ENCODE measurements around the gene CYP46A1. TPM values are rescaled to one million over a fixed set of nuclear protein-coding genes. Genes with fewer than 3 reads are reported as not detected.

The CYP46A1 gene
- total and polyA plus RNA-seq, 10 donors = 0.11 to 0.85 (median 0.32) TPM

DNA sequence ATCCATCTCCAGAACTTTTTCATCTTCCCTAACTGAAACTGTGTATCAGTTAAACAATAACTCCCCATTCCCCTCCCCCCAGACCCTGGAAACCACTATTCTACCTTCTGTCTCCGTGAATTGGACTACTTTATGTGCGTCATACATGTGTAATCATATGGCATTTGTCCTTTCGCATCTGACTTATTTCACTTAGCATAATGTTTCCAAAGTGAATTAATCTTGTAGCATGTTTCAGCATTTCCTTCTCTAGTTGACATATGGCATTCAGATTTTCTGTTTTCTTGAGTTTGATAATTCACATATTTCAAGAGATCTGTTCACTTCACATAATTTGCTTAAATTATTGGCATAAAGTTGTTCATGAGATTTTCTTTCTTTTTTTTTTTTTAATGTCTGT lies 9.8 kb downstream of the CYP46A1 start:
- intact Hi-C loops (cut with DNase I; ENCODE audit: low total_unique reads) = no loop called here
- WGBS, 5 donors = 74 to 97% (median 80%) methylated on average over 3 of the region's 3 CpGs
- TF ChIP-seq CTCF (IDR thresholded peaks at IDR 0.05 in 8 of 11, conservative IDR thresholded peaks at IDR 0.05 in 3 of 11) = no peak
- TF ChIP-seq POLR2AphosphoS5 (IDR thresholded peaks at IDR 0.05) = no peak
- TF ChIP-seq POLR2A (IDR thresholded peaks at IDR 0.05) = no peak
- Histone ChIP-seq H3K27ac (no peak overlapping the region), H3K27me3 (replicated peaks in 1 of 7) (peaks cover 0 to 34% (median 3%) of the 10 kb centered on the region in 7 donors), H3K4me3 (no peak overlapping the region), H3K4me1 (peaks cover 0 to 8% (median 2%) of the 10 kb centered on the region in 6 donors), H3K9me3 (no peaks in the 10 kb centered on the region), H3K36me3 (no peaks in the 10 kb centered on the region)
- no peak for DNase-seq

GRCh38 chr14:99696929-99697328 lies 12.8 kb downstream of the CYP46A1 start:
- peaks cover 0 to 9% (median 2%) of the 10 kb centered on the region in 6 donors for H3K4me1 ChIP-seq
- H3K27ac ChIP-seq = no peak overlapping the region
- intact Hi-C loops (cut with DNase I; ENCODE audit: low total_unique reads) = no loop called here
- 83 to 93% (median 90%) methylated on average over 4 of the region's 4 CpGs for WGBS, 5 donors
- H3K36me3 ChIP-seq = no peaks in the 10 kb centered on the region
- DNase-seq = no peak
- peaks cover 0 to 6% (median 0%) of the 10 kb centered on the region in 7 donors for H3K27me3 ChIP-seq (replicated peaks in 1 of 7)
- H3K4me3 ChIP-seq = no peak overlapping the region
- no peak for TF ChIP-seq POLR2AphosphoS5 (IDR thresholded peaks at IDR 0.05)
- TF ChIP-seq POLR2A (IDR thresholded peaks at IDR 0.05) = no peak
- TF ChIP-seq CTCF (IDR thresholded peaks at IDR 0.05 in 8 of 11, conservative IDR thresholded peaks at IDR 0.05 in 3 of 11) = no peak
- H3K9me3 ChIP-seq = peaks cover 0 to 3% (median 1%) of the 10 kb centered on the region in 8 donors

DNA sequence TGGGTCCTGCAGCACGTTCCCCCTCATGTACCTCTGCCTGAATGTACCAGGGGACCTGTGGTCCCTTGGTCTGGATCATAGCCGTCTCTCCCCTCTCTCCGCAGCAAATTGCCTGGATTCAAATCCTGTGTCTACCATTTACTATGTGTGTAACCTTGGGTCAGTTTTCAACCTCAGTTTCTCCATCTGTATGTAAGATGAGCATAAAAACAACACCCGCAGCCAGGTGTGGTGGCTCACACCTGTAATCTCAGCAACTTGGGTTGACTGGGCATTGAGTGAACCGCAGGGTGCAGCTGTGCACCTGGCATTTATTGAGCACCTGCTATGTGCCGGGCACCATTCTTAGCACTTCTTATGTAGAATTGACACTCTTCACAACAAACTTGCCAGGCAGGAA lies 14.1 kb downstream of the CYP46A1 start:
- Histone ChIP-seq H3K4me1 (peaks cover 0 to 9% (median 2%) of the 10 kb centered on the region in 6 donors), H3K36me3 (no peaks in the 10 kb centered on the region), H3K27ac (no peak overlapping the region), H3K4me3 (no peak overlapping the region), H3K27me3 (replicated peaks in 1 of 7) (no peaks in the 10 kb centered on the region), H3K9me3 (peaks cover under 1 to 16% (median 14%) of the 10 kb centered on the region in 8 donors)
- no peak for TF ChIP-seq POLR2AphosphoS5 (IDR thresholded peaks at IDR 0.05)
- TF ChIP-seq POLR2A (IDR thresholded peaks at IDR 0.05) = no peak
- no peak for TF ChIP-seq CTCF (IDR thresholded peaks at IDR 0.05 in 8 of 11, conservative IDR thresholded peaks at IDR 0.05 in 3 of 11)
- 77 to 93% (median 81%) methylated on average over 6 of the region's 6 CpGs for WGBS, 5 donors
- intact Hi-C loops (cut with DNase I; ENCODE audit: low total_unique reads) = no loop called here
- DNase-seq = no peak

DNA sequence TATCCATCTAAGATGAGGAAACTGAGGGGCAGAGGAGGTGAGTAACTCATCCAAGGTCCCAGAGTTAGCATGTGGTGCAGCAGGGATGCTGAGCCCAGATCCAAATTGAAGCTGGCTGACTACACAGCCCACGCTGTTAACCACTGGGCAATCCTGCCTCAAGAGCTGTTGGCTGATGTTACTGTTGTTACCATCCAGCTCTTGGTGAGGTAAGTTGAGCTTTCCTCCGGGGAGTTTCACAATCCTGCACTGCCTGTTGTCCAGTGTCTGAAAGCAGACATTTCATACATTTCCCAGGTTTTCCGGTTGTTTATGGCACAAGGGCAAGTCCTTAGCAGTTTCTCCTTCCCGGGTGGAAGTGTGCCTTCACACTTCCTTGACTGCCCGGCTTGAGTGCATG lies 14.5 kb downstream of the CYP46A1 start:
- no peaks in the 10 kb centered on the region for H3K36me3 ChIP-seq
- intact Hi-C loops (cut with DNase I; ENCODE audit: low total_unique reads) = no loop called here
- no peaks in the 10 kb centered on the region for H3K27me3 ChIP-seq (replicated peaks in 1 of 7)
- no peak overlapping the region for H3K27ac ChIP-seq
- no peak for TF ChIP-seq POLR2AphosphoS5 (IDR thresholded peaks at IDR 0.05)
- TF ChIP-seq CTCF (IDR thresholded peaks at IDR 0.05 in 8 of 11, conservative IDR thresholded peaks at IDR 0.05 in 3 of 11) = no peak
- TF ChIP-seq POLR2A (IDR thresholded peaks at IDR 0.05) = no peak
- no peak for DNase-seq
- H3K9me3 ChIP-seq = peaks cover 5 to 20% (median 18%) of the 10 kb centered on the region in 8 donors
- WGBS, 5 donors = 29 to 37% (median 34%) methylated on average over 5 of the region's 5 CpGs
- H3K4me1 ChIP-seq = peaks cover 0 to 9% (median 2%) of the 10 kb centered on the region in 6 donors
- H3K4me3 ChIP-seq = no peak overlapping the region
